M059J (cell line): ENCODE results near the gene KCTD15. TPM values are rescaled to one million over a fixed set of nuclear protein-coding genes. Genes with fewer than 3 reads are reported as not detected.
A peak's percentile ranks its signal among the peaks of the same experiment; 100 is the strongest.

Source experiments
- DNase-seq: peaks from one replicate; pipeline ENCODE4 v3.0.0-alpha.2; 2012; ENCODE audit warnings: low read depth
- total RNA-seq: library from RNA; depleted of rRNA; stranded (reverse); fragments of >200 nt; shearing (Covaris generic); gene quantifications from 2 replicates; pipeline ENCODE4 v1.2.3, GENCODE V29; 2014; rRNA removed

The KCTD15 gene
- total RNA-seq, result 26.6 and 29.0 TPM in 2 replicates

GRCh38 chr19:33796164-33796875 is at the start of gene KCTD15:
TSS of gene KCTD15 (plus strand) at chr19:33796870. CDS start at chr19:33800455, 3,585 bp downstream.
- peak; percentile 57 for DNase-seq

GRCh38 chr19:33747273-33747672 is 49.4 kb upstream of the KCTD15 start:
- DNase-seq, result no peak

GRCh38 chr19:33748231-33748630 is 48.4 kb upstream of the KCTD15 start:
- DNase-seq, result no peak

GRCh38 chr19:33749016-33749415 is 47.7 kb upstream of the KCTD15 start:
- no peak for DNase-seq

GRCh38 chr19:33749619-33750175 is 47.0 kb upstream of the KCTD15 start:
- no peak for DNase-seq

GRCh38 chr19:33750587-33751435 is 45.9 kb upstream of the KCTD15 start:
- DNase-seq, result no peak

- no peak for DNase-seq
Observed at GRCh38 chr19:33751436-33751770, 45.3 kb upstream of the KCTD15 start.

GRCh38 chr19:33752018-33752800 is 44.5 kb upstream of the KCTD15 start:
- DNase-seq, result no peak

- no peak for DNase-seq
Observed at GRCh38 chr19:33752945-33753344, 43.7 kb upstream of the KCTD15 start.

- no peak for DNase-seq
Observed at GRCh38 chr19:33754361-33754760, 42.3 kb upstream of the KCTD15 start.

GRCh38 chr19:33755099-33756035 is 41.3 kb upstream of the KCTD15 start:
- no peak for DNase-seq

GRCh38 chr19:33756177-33756576 is 40.5 kb upstream of the KCTD15 start:
- DNase-seq, result no peak

GRCh38 chr19:33758541-33759013 is 38.1 kb upstream of the KCTD15 start:
- peak; percentile 83 for DNase-seq

GRCh38 chr19:33759356-33759755 is 37.3 kb upstream of the KCTD15 start:
- DNase-seq, result no peak

- DNase-seq, result no peak
Observed at GRCh38 chr19:33763633-33764371, 32.9 kb upstream of the KCTD15 start.

GRCh38 chr19:33766623-33767022 is 30.0 kb upstream of the KCTD15 start:
- DNase-seq, result no peak

GRCh38 chr19:33767898-33768413 is 28.7 kb upstream of the KCTD15 start:
- no peak for DNase-seq

- no peak for DNase-seq
Observed at GRCh38 chr19:33769208-33769607, 27.5 kb upstream of the KCTD15 start.

- DNase-seq, result no peak
Observed at GRCh38 chr19:33770107-33770506, 26.6 kb upstream of the KCTD15 start.
